DMS 273 (cell line): ENCODE measurements around the gene CYTH1.

Experiments used
- DNase-seq: peaks from one replicate; lab custom pipeline; 2025; ENCODE audit not compliant: unreplicated experiment; lab: John Stamatoyannopoulos, UW

CYTH1 gene

GRCh38 chr17:78624324-78625151, 157.5 kb downstream of the CYTH1 start:
- no peak for DNase-seq
